Natural killer cell (primary cell): ENCODE results near the gene UFC1. TPM values are rescaled to one million over a fixed set of nuclear protein-coding genes. Genes with fewer than 3 reads are reported as not detected.

Experiments
- ATAC-seq, 3 donors: fragments of 150-1000 bp in 2 of 3; fragments of 200-7000 bp in 1 of 3; cut with Tn5 transposase; 1 replicate in 1 of 3; 2 replicates in 2 of 3; pipeline ENCODE4 v1.10.0; 2021; ENCODE audit warnings: mild to moderate bottlenecking in 2 of 3, moderate library complexity in 2 of 3
- DNase-seq, 2 donors: peaks; one replicate each; pipeline versions ENCODE4 v3.0.0 to v3.0.0-alpha.2; 2013 to 2021; ENCODE audit warnings: mixed read lengths in 1 of 2
- H3K27ac ChIP-seq: one replicate; pipeline ENCODE4 v1.5.1; 2013; ENCODE audit warnings: mild to moderate bottlenecking, low read length
- H3K27me3 ChIP-seq: one replicate; pipeline ENCODE4 v1.6.1; 2013; ENCODE audit warnings: low read length; ENCODE audit not compliant: control insufficient read depth, insufficient read depth
- H3K36me3 ChIP-seq: one replicate; pipeline ENCODE4 v1.6.1; 2013; ENCODE audit warnings: low read length; ENCODE audit not compliant: control insufficient read depth, insufficient read depth
- H3K4me1 ChIP-seq: one replicate; pipeline ENCODE4 v1.6.1; 2013; ENCODE audit warnings: low read length; ENCODE audit not compliant: control insufficient read depth, insufficient read depth
- H3K4me3 ChIP-seq: one replicate; pipeline ENCODE4 v1.5.1; 2013; ENCODE audit warnings: low read length
- H3K9me3 ChIP-seq: one replicate; pipeline ENCODE4 v1.6.1; 2013; ENCODE audit warnings: low read length; ENCODE audit not compliant: control insufficient read depth, insufficient read depth
- H3K27ac Mint-ChIP-seq, 2 donors: one replicate each; pipeline ENCODE4 v1.8.0; 2022; ENCODE audit warnings: mild to moderate bottlenecking in 2 of 2, mixed read lengths in 2 of 2, moderate library complexity in 1 of 2
- H3K27me3 Mint-ChIP-seq, 2 donors: one replicate each; pipeline ENCODE4 v1.8.0; 2022; ENCODE audit warnings: low read depth in 2 of 2, mixed read lengths in 2 of 2
- H3K36me3 Mint-ChIP-seq: one replicate; pipeline ENCODE4 v1.8.0; 2022; ENCODE audit warnings: mixed read lengths
- H3K4me1 Mint-ChIP-seq, 2 donors: one replicate each; pipeline ENCODE4 v1.8.0; 2022; ENCODE audit warnings: mixed read lengths in 2 of 2
- H3K4me3 Mint-ChIP-seq: one replicate; pipeline ENCODE4 v1.8.0; 2022; ENCODE audit warnings: mild to moderate bottlenecking, moderate library complexity, mixed read lengths
- H3K9me3 Mint-ChIP-seq, 2 donors: one replicate each; pipeline ENCODE4 v1.8.0; 2022; ENCODE audit warnings: mixed read lengths in 2 of 2
- CTCF ChIP-seq: fragments of 200-600 bp; IDR thresholded peaks from one replicate; pipeline ENCODE4 v1.8.0; 2022; ENCODE audit warnings: antibody characterized with exemption
- WGBS: methylation state at CpG from one replicate; pipeline ENCODE4 v1.1.7; 2013; ENCODE audit warnings: missing lambda C conversion rate; ENCODE audit not compliant: insufficient coverage; 5-methylcytosine and 5-hydroxymethylcytosine counted together
- intact Hi-C: fragments of 100-400 bp; cut with micrococcal nuclease; formaldehyde crosslinking; loops from one replicate; pipeline ENCODE4 v1.14.2; 2022
- total RNA-seq, 4 donors: library from RNA; stranded (reverse); fragments of 120-200 nt in 1 of 4; gene quantifications; one replicate each; pipeline versions ENCODE4 v1.2.3 to v1.2.4, GENCODE V29; 2013 to 2022

Gene UFC1
- total RNA-seq, 3 donors from 2014 or later (not counting 1 experiment from before 2014, with no cell fraction given): 109 to 155 (median 117) TPM

- H3K4me3 Mint-ChIP-seq: peak overlapping the region; percentile 75
- peak overlapping the region; percentile 83 for H3K27ac ChIP-seq
- intact Hi-C loops: loop anchor here (1.0 to 2.0 kb wide), 3 partner anchors 18 to 40 kb away; partner anchors contain the start of gene PPOX
- H3K4me1 Mint-ChIP-seq: peaks cover 79 to 80% of the 10 kb centered on the region in 2 donors
- peaks cover 72% of the 10 kb centered on the region for H3K4me1 ChIP-seq
- ATAC-seq (peak; percentile 69 to 86 (median 86)), DNase-seq (peak; percentile 60 to 93)
- 0% methylated on average over 3 of the region's 3 CpGs for WGBS
- no peaks in the 10 kb centered on the region for H3K36me3 Mint-ChIP-seq
- no peaks in the 10 kb centered on the region for H3K36me3 ChIP-seq
- no peak overlapping the region for H3K4me3 ChIP-seq
- H3K27ac Mint-ChIP-seq: peak overlapping the region; percentile 95 to 97
- H3K27me3 Mint-ChIP-seq: no peaks in the 10 kb centered on the region
- H3K9me3 Mint-ChIP-seq: no peaks in the 10 kb centered on the region
- H3K9me3 ChIP-seq: no peaks in the 10 kb centered on the region
- no peaks in the 10 kb centered on the region for H3K27me3 ChIP-seq
- no peak for TF ChIP-seq CTCF
These were observed 31.5 kb downstream of the UFC1 start for GRCh38 chr1:161185282-161185682.

- Histone ChIP-seq H3K9me3 (no peaks in the 10 kb centered on the region), H3K4me1 (peaks cover 72% of the 10 kb centered on the region), H3K27me3 (no peaks in the 10 kb centered on the region), H3K36me3 (no peaks in the 10 kb centered on the region), H3K4me3 (no peak overlapping the region), H3K27ac (peak overlapping the region; percentile 83)
- Mint-ChIP-seq H3K27me3 (no peaks in the 10 kb centered on the region), H3K27ac (peak overlapping the region; percentile 95 to 97), H3K9me3 (no peaks in the 10 kb centered on the region), H3K4me1 (peaks cover 74 to 75% of the 10 kb centered on the region in 2 donors), H3K36me3 (no peaks in the 10 kb centered on the region), H3K4me3 (peak overlapping the region; percentile 75)
- ATAC-seq (peak; percentile 2 to 31 (median 10)), DNase-seq (peak in 1 of 2 donors; percentile 43)
- intact Hi-C loops: loop anchor here (1.0 to 2.0 kb wide), 3 partner anchors 19 to 39 kb away; partner anchors contain the start of gene PPOX
- TF ChIP-seq CTCF: no peak
- 0% methylated on average over 1 of the region's 2 CpGs for WGBS
These were observed 32.0 kb downstream of the UFC1 start for GRCh38 chr1:161185732-161186311.

- Mint-ChIP-seq H3K27ac (peak overlapping the region; percentile 95 to 97), H3K4me3 (peak overlapping the region; percentile 37), H3K36me3 (no peaks in the 10 kb centered on the region), H3K4me1 (peaks cover 66 to 70% of the 10 kb centered on the region in 2 donors), H3K9me3 (no peaks in the 10 kb centered on the region), H3K27me3 (no peaks in the 10 kb centered on the region)
- ATAC-seq: no peak
- H3K27ac ChIP-seq: peak overlapping the region; percentile 83
- H3K36me3 ChIP-seq: no peaks in the 10 kb centered on the region
- H3K4me3 ChIP-seq: no peak overlapping the region
- intact Hi-C loops: no loop called here
- no peak for TF ChIP-seq CTCF
- H3K27me3 ChIP-seq: no peaks in the 10 kb centered on the region
- peaks cover 64% of the 10 kb centered on the region for H3K4me1 ChIP-seq
- H3K9me3 ChIP-seq: no peaks in the 10 kb centered on the region
- DNase-seq: no peak
- 61% methylated on average over 3 of the region's 3 CpGs for WGBS
These were observed 33.5 kb downstream of the UFC1 start for GRCh38 chr1:161187311-161187710.
